COLO668 (cell line): ENCODE measurements around the gene KIRREL3.

ENCODE experiments used
- DNase-seq: peaks from one replicate; lab custom pipeline; 2025; ENCODE audit not compliant: unreplicated experiment; lab: John Stamatoyannopoulos, UW

The KIRREL3 gene

GRCh38 chr11:126479178-126479930 is 521.2 kb downstream of the KIRREL3 start:
- DNase-seq: no peak

- DNase-seq: no peak
Observed at GRCh38 chr11:126478466-126478865, 522.1 kb downstream of the KIRREL3 start.

- DNase-seq: no peak
Observed at GRCh38 chr11:126477535-126478305, 522.9 kb downstream of the KIRREL3 start.

- DNase-seq: no peak
Observed at GRCh38 chr11:126476977-126477376, 523.6 kb downstream of the KIRREL3 start.

GRCh38 chr11:126476266-126476924 is 524.2 kb downstream of the KIRREL3 start:
- no peak for DNase-seq

- no peak for DNase-seq
Observed at GRCh38 chr11:126475014-126475991, 525.3 kb downstream of the KIRREL3 start.

- DNase-seq: no peak
Observed at GRCh38 chr11:126474220-126474619, 526.4 kb downstream of the KIRREL3 start.

- DNase-seq: no peak
Observed at GRCh38 chr11:126473269-126473668, 527.3 kb downstream of the KIRREL3 start.

- no peak for DNase-seq
Observed at GRCh38 chr11:126469311-126469710, 531.3 kb downstream of the KIRREL3 start.

- no peak for DNase-seq
Observed at GRCh38 chr11:126468102-126468521, 532.5 kb downstream of the KIRREL3 start.

- DNase-seq: no peak
Observed at GRCh38 chr11:126467471-126467870, 533.1 kb downstream of the KIRREL3 start.

- DNase-seq: no peak
Observed at GRCh38 chr11:126467046-126467370, 533.6 kb downstream of the KIRREL3 start.

GRCh38 chr11:126466236-126467045 is 534.1 kb downstream of the KIRREL3 start:
- no peak for DNase-seq

- DNase-seq: no peak
Observed at GRCh38 chr11:126465573-126466188, 534.9 kb downstream of the KIRREL3 start.

GRCh38 chr11:126464796-126465195 is 535.8 kb downstream of the KIRREL3 start:
- no peak for DNase-seq

GRCh38 chr11:126462422-126462821 is 538.1 kb downstream of the KIRREL3 start:
- no peak for DNase-seq

- no peak for DNase-seq
Observed at GRCh38 chr11:126461996-126462395, 538.6 kb downstream of the KIRREL3 start.

GRCh38 chr11:126461096-126461440 is 539.5 kb downstream of the KIRREL3 start:
- DNase-seq: no peak

GRCh38 chr11:126460417-126461095 is 540.0 kb downstream of the KIRREL3 start:
- DNase-seq: no peak
